SKM-1 (cell line): ENCODE data around the gene SKAP2.
A peak's percentile ranks its signal among the peaks of the same experiment; 100 is the strongest.

ENCODE experiments used
- DNase-seq: peaks from one replicate; lab custom pipeline; 2025; ENCODE audit not compliant: unreplicated experiment; lab: John Stamatoyannopoulos, UW

SKAP2 gene

DNA sequence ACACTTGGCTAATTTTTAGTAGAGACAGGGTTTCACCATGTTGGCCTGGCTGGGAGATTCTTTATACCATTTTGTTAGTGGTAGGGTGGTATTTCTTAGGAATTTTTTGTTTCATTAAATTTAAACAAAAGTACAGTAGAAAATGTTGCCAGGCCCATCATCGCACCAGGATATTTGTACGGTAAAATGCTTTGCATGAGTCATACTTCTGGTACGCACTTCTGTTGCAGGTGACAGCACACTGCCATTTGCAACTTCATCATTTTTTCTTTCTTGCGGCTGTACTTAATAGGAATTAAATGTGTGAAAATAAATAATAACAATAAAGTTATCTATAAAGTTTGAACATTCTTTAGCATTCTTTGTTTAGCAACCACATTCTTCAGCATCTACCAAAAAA, 195.6 kb downstream of the SKAP2 start:
- no peak for DNase-seq

DNA sequence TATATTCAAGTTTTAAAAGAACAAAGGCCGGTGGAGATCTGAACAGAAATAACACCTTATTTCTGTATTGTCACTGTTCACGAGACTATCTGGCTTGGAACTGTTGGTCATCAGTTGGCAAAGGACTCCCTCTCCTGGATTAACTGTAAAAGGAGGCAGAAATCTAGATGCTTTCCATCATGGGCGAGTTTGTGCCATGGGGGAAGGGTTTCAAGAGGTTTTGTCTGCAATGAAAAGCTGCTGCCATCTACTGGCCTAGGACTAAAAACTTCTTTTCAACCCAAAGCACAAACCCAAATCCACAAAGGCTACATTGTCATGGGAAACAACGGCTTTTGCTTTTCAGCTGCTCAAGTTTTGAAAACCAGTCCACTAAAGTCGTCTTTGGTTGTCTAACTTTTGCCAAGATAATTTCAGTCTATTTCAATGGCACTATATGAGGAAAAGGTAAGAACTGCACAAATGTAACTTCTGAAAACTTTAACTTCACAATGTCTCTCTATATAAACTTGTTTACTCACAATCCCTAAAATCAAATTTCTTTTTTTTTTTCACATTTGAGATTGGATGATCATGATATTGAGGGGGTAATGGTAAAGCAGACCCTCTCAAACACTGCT, 196.8 kb downstream of the SKAP2 start:
- peak; percentile 80 for DNase-seq

- DNase-seq = no peak
These were observed 199.5 kb downstream of the SKAP2 start for GRCh38 chr7:26664735-26665416.

DNA sequence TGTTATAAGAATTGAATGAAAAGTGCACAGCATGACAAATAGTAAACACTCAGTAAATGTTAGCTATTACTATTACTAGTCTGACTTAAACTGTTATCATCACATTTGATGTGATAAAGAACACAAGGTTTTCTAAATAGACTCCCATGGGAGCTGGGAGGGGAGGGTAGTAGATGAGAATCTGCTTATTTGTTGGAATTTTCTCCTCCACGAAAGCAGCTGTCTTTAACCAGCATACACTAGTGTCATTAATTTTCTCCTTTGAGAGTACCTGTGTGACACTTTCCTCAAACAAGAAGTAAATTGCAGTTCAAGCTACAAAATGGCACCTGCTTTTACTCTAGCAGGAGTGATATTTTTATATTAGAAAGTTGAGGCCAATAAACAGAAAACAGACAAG, 200.1 kb downstream of the SKAP2 start:
- DNase-seq = no peak

DNA sequence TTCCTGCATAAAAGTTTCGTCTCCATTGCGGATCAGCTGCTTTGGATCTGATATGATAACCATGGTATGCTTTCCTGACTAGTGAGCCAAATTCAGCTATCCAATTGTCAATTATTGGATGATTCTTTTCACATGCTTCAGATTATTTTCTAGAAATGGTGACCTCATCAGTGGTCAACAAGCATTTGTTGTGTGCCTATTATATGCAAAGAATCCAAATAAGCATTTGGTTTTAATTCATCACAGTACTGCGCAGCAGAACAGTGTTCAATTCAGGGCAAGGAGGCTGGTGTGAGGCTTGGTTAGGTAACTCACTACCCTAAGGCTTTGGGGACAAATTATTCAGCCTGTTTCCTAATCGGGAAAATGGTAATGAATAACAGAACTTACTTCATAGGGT, 200.5 kb downstream of the SKAP2 start:
- no peak for DNase-seq

DNA sequence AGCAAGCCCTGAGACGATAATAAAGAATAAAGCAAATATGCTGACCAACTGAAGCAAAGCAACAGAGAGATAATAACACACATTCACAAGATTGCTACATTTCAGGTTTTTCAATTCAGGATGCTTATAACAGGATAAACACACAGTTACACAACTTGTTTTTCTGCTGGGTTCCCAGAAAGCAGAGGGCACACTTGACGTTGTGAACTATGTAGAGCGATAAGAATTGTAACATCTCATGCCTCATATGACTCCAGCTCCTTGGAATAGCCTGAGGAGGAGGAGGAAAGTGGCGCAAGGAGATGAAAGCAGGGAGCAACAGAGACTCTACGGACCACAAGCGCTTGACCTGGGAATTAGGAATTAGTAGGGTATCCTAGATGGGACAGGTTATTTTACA, 201.7 kb downstream of the SKAP2 start:
- no peak for DNase-seq

GRCh38 chr7:26659121-26659520, 205.3 kb downstream of the SKAP2 start:
- no peak for DNase-seq

DNA sequence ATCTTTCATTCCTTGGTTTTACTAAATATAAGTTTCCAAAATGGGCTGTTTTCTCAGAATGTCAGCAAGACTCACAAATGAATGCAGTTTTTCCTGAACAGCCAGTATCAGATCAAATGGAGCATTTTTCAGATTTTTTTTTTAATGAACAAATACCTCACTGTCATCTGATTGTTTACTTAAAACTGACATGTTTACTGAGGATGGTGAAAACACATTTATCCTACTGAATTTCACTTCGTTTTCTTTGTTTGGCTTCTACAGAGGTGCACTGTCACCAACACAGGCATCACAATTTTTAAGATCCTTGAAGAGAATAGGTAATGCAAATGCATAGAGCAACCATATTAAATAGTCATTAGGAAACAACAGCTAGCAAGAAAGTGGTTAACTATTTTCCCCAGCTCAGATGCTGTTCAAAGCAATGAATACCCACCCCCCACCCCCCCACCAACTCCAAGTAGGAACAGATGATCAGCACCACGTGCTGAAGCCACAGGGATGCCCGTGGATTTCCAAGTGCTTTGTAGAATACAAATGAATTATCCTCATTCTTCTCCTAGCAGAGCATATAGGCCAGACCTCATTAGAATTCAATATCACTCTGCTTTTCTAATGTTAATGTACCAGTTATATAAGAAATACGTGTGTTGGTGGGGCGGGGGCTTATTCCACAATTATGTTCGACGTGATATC, 205.9 kb downstream of the SKAP2 start:
- DNase-seq = no peak

DNA sequence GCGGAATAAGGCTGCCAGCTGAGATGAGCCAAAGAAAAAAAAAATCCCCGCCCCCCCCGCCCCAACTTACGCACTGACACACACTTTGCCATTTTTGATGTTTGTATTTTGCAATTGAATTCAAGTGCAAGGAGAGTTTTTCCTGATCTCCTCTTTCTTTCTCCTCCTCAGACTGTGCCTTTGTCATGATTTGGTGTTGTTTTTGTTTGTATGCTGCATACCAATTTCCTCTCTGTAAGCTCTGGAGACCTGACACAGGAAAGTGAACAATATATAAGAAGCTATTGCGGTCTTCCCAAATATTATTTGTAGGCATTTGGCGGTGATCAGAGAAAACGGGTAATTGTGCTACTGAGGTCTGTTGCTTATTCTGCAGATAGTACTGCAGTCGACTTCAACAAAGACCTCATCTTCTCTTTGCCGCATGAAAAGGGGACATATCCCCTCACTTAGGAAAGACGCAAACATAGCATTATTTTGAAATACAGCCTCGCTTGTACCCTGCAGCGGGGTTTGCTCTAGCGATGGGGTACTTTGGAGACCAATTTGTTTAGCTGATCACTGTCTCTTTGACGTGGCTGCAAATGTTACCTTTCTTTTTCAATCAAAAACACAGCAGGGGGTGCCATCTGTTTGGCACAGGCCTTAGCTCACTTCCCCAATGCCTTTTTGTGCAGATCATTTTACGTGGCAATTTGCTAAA, 206.6 kb downstream of the SKAP2 start:
- DNase-seq = no peak

- no peak for DNase-seq
These were observed 207.2 kb downstream of the SKAP2 start for GRCh38 chr7:26657206-26657641.

GRCh38 chr7:26656735-26657134, 207.7 kb downstream of the SKAP2 start:
- DNase-seq = no peak

- DNase-seq = no peak
These were observed 208.6 kb downstream of the SKAP2 start for GRCh38 chr7:26655781-26656180.

GRCh38 chr7:26653430-26654399, 210.7 kb downstream of the SKAP2 start:
- DNase-seq = no peak

DNA sequence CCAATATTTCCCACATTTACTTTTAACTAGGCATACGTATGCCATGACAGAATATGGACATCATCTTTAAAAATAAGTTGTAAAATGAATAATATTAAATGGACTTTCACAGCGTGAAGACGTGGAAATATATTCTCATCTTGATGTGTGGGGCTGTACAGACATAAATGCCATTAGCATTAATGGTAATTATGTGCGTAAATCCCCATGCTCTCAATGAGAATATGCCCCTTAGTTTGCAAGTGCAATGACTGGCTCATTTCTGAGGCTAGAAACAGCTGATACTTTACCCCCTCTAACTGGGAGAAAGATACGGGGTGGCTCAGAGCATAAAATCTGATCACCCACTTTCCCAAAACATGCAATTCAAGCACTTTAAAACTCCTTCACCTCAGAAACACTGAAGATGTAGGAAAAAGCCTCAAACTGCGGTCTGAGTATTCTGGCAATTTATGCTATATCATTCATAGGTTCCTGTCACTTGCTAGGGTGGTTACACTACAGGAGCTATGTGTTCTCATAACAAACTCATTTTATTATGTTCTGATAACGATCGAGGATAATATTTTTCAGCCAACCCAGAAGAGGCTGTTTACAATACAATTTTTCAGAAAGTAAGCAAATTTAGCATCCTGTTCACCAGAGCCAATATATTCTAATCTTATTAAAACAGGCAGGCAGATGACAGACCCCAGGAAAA, 211.8 kb downstream of the SKAP2 start:
- DNase-seq = no peak

- no peak for DNase-seq
These were observed 214.3 kb downstream of the SKAP2 start for GRCh38 chr7:26650103-26650502.

DNA sequence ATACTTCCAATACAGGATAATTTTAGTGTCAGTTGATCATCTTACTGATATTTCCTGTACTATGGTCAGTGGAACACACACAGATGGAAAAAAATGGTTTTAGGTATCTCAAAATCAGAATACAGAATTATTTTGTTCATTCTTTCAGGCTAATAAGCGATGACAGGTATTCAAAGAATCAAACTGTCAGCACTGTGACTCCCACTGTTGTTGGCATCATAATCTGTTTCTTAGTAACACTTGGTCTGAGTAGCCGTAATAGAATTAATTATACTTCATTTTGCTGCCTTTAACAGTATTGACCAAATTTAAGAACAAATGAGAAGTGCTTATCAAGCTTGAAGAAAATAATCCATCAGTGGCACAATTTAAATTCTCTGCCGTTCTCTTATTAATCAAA, 215.0 kb downstream of the SKAP2 start:
- DNase-seq = no peak

DNA sequence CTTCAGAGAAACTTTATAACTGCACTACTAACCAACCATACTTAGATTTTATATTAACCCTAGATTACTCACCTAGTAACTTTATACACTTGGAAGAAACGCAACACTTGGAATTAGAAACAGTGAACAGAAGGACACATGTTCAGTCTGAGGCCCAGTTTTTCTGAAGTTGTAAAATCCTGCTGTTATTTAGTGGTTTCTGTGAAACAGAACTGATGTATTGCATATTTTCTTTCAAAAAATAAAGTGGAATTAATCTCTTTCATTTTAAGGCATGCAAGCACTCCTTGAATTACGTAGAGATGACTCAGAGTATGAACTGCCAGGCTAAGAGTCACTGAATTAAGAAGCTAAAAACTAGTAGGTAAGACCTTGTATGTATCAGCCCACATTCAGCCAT, 215.8 kb downstream of the SKAP2 start:
- no peak for DNase-seq

GRCh38 chr7:26646336-26647048, 217.9 kb downstream of the SKAP2 start:
- DNase-seq = no peak

GRCh38 chr7:26645121-26645520, 219.3 kb downstream of the SKAP2 start:
- no peak for DNase-seq
